Epidermal melanocyte (primary cell): ENCODE results near the gene MAML2.
"Not testable (repeated sequence)": the region's sequence is repeated elsewhere in the genome, so short reads cannot be mapped to it uniquely, and the experiment has no call there.

Source experiments
- DNase-seq: peaks from one replicate; pipeline ENCODE4 v3.0.0; 2011; ENCODE audit warnings: low spot score; ENCODE audit not compliant: insufficient read length

The MAML2 gene

GRCh38 chr11:96293598-96294021, 49.4 kb downstream of the MAML2 start:
- DNase-seq = no peak

- no peak for DNase-seq
Observed at GRCh38 chr11:96293109-96293508, 49.9 kb downstream of the MAML2 start.

- DNase-seq = no peak
Observed at GRCh38 chr11:96292291-96293010, 50.5 kb downstream of the MAML2 start.

GRCh38 chr11:96290631-96291030, 52.4 kb downstream of the MAML2 start:
- DNase-seq = no peak

- no peak for DNase-seq
Observed at GRCh38 chr11:96290031-96290430, 53.0 kb downstream of the MAML2 start.

- DNase-seq = no peak
Observed at GRCh38 chr11:96288915-96289314, 54.1 kb downstream of the MAML2 start.

- no peak for DNase-seq
Observed at GRCh38 chr11:96287822-96288439, 55.1 kb downstream of the MAML2 start.

GRCh38 chr11:96285985-96286384, 57.0 kb downstream of the MAML2 start:
- DNase-seq = not testable (repeated sequence)

GRCh38 chr11:96284917-96285316, 58.1 kb downstream of the MAML2 start:
- no peak for DNase-seq

- DNase-seq = no peak
Observed at GRCh38 chr11:96284401-96284800, 58.6 kb downstream of the MAML2 start.

- DNase-seq = no peak
Observed at GRCh38 chr11:96282625-96283220, 60.3 kb downstream of the MAML2 start.

GRCh38 chr11:96280444-96280843, 62.6 kb downstream of the MAML2 start:
- no peak for DNase-seq

GRCh38 chr11:96279896-96280290, 63.1 kb downstream of the MAML2 start:
- no peak for DNase-seq

- no peak for DNase-seq
Observed at GRCh38 chr11:96279018-96279895, 63.7 kb downstream of the MAML2 start.

GRCh38 chr11:96278039-96278897, 64.7 kb downstream of the MAML2 start:
- no peak for DNase-seq

- no peak for DNase-seq
Observed at GRCh38 chr11:96277696-96278038, 65.3 kb downstream of the MAML2 start.

GRCh38 chr11:96276836-96277235, 66.2 kb downstream of the MAML2 start:
- DNase-seq = no peak

- DNase-seq = no peak
Observed at GRCh38 chr11:96275801-96276594, 67.0 kb downstream of the MAML2 start.

- DNase-seq = no peak
Observed at GRCh38 chr11:96273507-96273906, 69.5 kb downstream of the MAML2 start.
